ENCODE results near the gene PANK1.

DNA sequence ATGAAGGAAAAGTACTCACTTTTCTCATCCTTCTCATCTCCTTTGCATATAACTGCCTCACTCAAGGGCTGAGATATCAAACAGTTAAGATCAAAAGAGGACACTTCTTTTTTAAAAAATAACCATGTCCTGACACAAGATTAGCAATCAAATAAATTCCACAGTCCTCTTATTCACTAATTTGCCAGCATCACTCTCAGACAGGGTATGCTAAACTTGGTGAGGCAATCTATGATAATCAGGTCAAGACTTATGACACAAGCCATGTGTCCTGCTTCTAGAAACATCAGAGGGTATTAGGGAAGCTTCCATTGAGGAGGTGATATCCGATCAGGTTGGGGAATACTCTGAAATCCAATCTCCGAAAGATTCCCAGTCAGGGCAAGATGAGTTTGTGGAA is 10.4 kb downstream of the PANK1 start:
- TF ChIP-seq, protein P1, sequence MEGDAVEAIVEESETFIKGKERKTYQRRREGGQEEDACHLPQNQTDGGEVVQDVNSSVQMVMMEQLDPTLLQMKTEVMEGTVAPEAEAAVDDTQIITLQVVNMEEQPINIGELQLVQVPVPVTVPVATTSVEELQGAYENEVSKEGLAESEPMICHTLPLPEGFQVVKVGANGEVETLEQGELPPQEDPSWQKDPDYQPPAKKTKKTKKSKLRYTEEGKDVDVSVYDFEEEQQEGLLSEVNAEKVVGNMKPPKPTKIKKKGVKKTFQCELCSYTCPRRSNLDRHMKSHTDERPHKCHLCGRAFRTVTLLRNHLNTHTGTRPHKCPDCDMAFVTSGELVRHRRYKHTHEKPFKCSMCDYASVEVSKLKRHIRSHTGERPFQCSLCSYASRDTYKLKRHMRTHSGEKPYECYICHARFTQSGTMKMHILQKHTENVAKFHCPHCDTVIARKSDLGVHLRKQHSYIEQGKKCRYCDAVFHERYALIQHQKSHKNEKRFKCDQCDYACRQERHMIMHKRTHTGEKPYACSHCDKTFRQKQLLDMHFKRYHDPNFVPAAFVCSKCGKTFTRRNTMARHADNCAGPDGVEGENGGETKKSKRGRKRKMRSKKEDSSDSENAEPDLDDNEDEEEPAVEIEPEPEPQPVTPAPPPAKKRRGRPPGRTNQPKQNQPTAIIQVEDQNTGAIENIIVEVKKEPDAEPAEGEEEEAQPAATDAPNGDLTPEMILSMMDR (conservative IDR thresholded peaks at IDR 0.05; ENCODE audit: low read depth, low read length), result no peak
- TF ChIP-seq, protein P2, sequence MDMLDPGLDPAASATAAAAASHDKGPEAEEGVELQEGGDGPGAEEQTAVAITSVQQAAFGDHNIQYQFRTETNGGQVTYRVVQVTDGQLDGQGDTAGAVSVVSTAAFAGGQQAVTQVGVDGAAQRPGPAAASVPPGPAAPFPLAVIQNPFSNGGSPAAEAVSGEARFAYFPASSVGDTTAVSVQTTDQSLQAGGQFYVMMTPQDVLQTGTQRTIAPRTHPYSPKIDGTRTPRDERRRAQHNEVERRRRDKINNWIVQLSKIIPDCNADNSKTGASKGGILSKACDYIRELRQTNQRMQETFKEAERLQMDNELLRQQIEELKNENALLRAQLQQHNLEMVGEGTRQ (IDR thresholded peaks at IDR 0.05; ENCODE audit: low read depth, low read length), result no peak
- TF ChIP-seq POLR2A (IDR thresholded peaks at IDR 0.05; ENCODE audit: low read depth, low read length), result no peak
- TF ChIP-seq RAD21 (IDR thresholded peaks at IDR 0.05; ENCODE audit: low read length), result no peak
- no peak for TF ChIP-seq NFE2L2 (IDR thresholded peaks at IDR 0.05; ENCODE audit: low read depth, low read length)
- TF ChIP-seq MXI1 (IDR thresholded peaks at IDR 0.05; ENCODE audit: borderline replicate concordance, low read depth, low read length), result no peak
- TF ChIP-seq RFX5 (IDR thresholded peaks at IDR 0.05; ENCODE audit: low read depth, low read length), result no peak
- no peak for TF ChIP-seq MAZ (IDR thresholded peaks at IDR 0.05; ENCODE audit: borderline replicate concordance, low read depth, low read length)
- TF ChIP-seq, protein P3, sequence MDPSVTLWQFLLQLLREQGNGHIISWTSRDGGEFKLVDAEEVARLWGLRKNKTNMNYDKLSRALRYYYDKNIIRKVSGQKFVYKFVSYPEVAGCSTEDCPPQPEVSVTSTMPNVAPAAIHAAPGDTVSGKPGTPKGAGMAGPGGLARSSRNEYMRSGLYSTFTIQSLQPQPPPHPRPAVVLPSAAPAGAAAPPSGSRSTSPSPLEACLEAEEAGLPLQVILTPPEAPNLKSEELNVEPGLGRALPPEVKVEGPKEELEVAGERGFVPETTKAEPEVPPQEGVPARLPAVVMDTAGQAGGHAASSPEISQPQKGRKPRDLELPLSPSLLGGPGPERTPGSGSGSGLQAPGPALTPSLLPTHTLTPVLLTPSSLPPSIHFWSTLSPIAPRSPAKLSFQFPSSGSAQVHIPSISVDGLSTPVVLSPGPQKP (IDR thresholded peaks at IDR 0.05; ENCODE audit: borderline replicate concordance, low read depth, low read length), result no peak
- no peak for TF ChIP-seq SMC3 (IDR thresholded peaks at IDR 0.05; ENCODE audit: low read depth, low read length)
- no peak for TF ChIP-seq CHD1 (IDR thresholded peaks at IDR 0.05; ENCODE audit: low read depth, low read length)

Data from IMR-90 (cell line).